Tongue (tissue), 2 donors: ENCODE measurements around the gene SSBP2. TPM values are rescaled to one million over a fixed set of nuclear protein-coding genes. Genes with fewer than 3 reads are reported as not detected.
"Not testable (repeated sequence)": the region's sequence is repeated elsewhere in the genome, so short reads cannot be mapped to it uniquely, and the experiment has no call there.

Experiments
- DNase-seq: peaks from one replicate; pipeline ENCODE4 v3.0.0-alpha.2; 2015
- total RNA-seq: library from RNA; depleted of rRNA; stranded (reverse); fragments of >200 nt; gene quantifications from one replicate; pipeline ENCODE4 v1.2.3, GENCODE V29; 2014

Gene SSBP2
- total RNA-seq, 1 donor from 2014 or later, result 102 TPM

GRCh38 chr5:81520769-81521168 lies 230.1 kb downstream of the SSBP2 start:
- DNase-seq, result no peak

- DNase-seq, result peak; percentile 55
Measured at GRCh38 chr5:81519217-81519905, 231.5 kb downstream of the SSBP2 start.

GRCh38 chr5:81517462-81517861 lies 233.4 kb downstream of the SSBP2 start:
- no peak for DNase-seq

GRCh38 chr5:81516091-81516490 lies 234.8 kb downstream of the SSBP2 start:
- no peak for DNase-seq

GRCh38 chr5:81513982-81514381 lies 236.9 kb downstream of the SSBP2 start:
- no peak for DNase-seq

GRCh38 chr5:81513473-81513872 lies 237.4 kb downstream of the SSBP2 start:
- DNase-seq, result no peak

- peak; percentile 89 for DNase-seq
Measured at GRCh38 chr5:81506900-81507588, 243.9 kb downstream of the SSBP2 start.

GRCh38 chr5:81506378-81506777 lies 244.5 kb downstream of the SSBP2 start:
- DNase-seq, result no peak

GRCh38 chr5:81505672-81506071 lies 245.2 kb downstream of the SSBP2 start:
- no peak for DNase-seq

- DNase-seq, result not testable (repeated sequence)
Measured at GRCh38 chr5:81503602-81504001, 247.3 kb downstream of the SSBP2 start.

GRCh38 chr5:81495286-81495685 lies 255.6 kb downstream of the SSBP2 start:
- DNase-seq, result no peak

- no peak for DNase-seq
Measured at GRCh38 chr5:81488862-81489261, 262.0 kb downstream of the SSBP2 start.

- no peak for DNase-seq
Measured at GRCh38 chr5:81486711-81487110, 264.2 kb downstream of the SSBP2 start.

GRCh38 chr5:81482595-81482994 lies 268.3 kb downstream of the SSBP2 start:
- DNase-seq, result no peak

- not testable (repeated sequence) for DNase-seq
Measured at GRCh38 chr5:81473395-81473794, 277.5 kb downstream of the SSBP2 start.

- DNase-seq, result no peak
Measured at GRCh38 chr5:81469676-81470075, 281.2 kb downstream of the SSBP2 start.

- DNase-seq, result no peak
Measured at GRCh38 chr5:81450940-81451339, 300.0 kb downstream of the SSBP2 start.

- DNase-seq, result no peak
Measured at GRCh38 chr5:81435023-81435422, 315.9 kb downstream of the SSBP2 start.

- no peak for DNase-seq
Measured at GRCh38 chr5:81429985-81430384, 320.9 kb downstream of the SSBP2 start.

- no peak for DNase-seq
Measured at GRCh38 chr5:81429363-81429762, 321.5 kb downstream of the SSBP2 start.

- DNase-seq, result no peak
Measured at GRCh38 chr5:81428861-81429260, 322.0 kb downstream of the SSBP2 start.

GRCh38 chr5:81428446-81428845 lies 322.5 kb downstream of the SSBP2 start:
- DNase-seq, result no peak

GRCh38 chr5:81427566-81427965 lies 323.3 kb downstream of the SSBP2 start:
- DNase-seq, result no peak
